Endometrium (tissue), 2 donors: ENCODE results near the gene OTULIN.

Source experiments
- FAIRE-seq: peaks from 2 replicates; lab custom pipeline; 2012; peaks lifted over from hg19 to GRCh38; lab: Jason Lieb, UNC
- donor health status: control.
- donor health status: control.

OTULIN gene

DNA sequence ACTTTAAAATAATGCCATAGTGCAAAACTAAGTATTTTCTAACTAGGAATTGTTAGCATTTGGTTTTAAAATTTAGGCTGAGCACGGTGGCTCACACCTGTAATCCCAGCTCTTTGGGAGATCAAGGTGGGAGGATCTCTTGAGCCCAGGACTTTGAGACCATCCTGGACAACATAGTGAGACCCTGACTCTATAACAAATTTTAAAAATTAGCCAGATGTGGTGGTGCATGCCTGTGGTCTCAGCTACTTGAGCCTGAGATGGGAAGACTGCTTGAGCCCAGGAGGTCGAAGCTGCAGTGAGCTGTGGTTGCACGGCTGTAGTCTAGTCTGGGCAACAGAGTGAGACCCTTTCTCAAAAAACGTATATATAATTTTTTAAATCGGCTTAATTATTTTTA lies 4.9 kb downstream of the OTULIN start:
- no peak for FAIRE-seq

DNA sequence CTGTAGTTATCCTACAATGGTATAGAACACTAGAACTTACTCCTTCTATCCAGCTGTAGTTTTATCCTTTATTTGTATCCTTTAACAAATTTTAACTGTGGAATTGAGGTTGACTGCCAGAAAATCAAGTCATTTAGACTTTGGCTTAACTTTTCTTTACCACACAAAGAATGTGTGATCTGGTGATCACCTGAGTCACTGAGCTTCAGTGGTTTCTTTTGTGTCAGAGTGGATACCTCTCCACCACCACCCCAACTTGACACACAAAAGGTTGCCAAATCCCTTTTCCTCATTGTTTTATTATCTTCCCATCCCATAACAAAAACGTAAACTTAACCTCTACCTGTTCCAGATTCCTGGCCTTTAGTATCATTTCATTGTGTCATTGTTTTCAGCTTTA lies 5.5 kb downstream of the OTULIN start:
- no peak for FAIRE-seq

DNA sequence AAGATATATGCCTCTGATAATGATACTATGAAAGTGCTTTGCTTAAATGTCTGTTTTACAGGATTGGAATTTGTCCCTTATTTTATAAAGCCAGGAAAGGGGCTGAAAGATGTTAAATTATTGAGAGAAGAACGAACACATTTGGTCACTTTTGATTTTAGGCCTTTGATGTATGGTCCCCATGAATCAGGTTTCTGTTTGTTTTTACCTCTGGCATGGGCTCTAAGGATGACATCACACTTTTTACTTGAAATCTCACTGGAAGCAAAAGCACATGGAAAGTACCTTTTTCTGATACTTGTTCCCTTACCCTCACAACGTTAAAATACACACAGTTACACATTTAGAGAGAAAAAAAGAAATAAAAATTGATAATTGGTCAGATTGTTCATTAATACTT lies 6.9 kb downstream of the OTULIN start:
- FAIRE-seq: no peak

DNA sequence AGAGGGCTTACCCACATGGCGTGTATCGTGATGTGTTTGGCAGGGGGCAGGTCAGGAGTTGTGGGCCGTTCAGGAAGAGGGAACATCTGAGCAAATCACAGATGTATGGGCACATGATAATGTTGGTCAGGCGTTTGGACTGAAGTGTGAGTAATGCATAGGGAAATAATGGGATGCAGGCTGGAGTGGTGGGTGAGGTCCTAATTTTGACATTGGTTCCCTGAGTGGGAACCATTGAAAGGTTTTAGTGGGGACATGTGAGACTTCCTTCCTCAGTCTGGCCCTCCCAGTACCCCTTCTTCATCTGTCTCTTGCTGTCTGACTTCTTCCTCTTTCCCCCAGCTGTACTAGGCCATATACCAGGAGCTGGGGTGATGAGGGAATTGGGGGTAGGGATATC lies 7.6 kb downstream of the OTULIN start:
- FAIRE-seq: no peak

DNA sequence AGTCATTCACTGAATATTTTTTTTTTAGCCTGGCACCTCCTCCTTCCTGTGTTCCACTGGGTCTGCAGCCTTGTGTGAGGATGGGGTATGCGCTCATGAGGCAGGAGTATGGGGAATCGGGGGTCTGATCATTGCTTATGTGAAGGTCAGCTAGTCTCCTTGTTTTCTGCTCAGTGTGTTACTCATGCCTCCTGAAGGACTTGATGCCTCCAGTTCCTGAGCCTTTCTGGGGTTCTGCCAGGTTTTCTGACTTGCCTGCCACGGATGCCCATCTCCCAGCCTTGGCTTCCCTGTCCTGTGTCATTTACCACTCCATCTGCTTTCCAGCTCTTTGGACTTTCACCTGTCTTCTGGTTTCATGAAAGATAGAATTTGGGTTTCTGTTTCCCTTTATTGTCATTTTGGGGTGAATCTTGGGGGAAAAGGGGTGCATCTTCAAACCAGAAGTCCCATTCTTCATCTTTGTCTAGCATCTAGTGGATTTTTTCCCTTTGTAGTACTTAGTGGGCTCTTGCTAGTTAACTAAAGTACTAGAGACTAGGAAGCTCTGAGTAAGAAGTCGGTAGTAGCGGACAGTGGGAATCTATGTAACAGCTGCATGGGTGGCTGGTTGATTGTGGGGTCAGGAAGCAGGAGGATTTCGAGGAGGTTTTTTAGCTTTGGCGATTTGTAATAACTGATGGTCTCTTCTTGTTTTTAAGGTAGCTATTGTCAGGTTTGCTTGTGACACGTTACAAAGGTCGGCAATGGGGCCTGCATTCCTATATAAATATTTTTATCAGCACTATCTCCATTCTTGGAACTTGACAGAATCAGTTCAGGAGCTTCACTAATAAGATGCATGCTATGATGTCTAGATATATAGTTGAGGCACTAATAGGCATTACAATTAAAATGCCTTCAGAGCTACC lies 8.2 kb downstream of the OTULIN start:
- no peak for FAIRE-seq

DNA sequence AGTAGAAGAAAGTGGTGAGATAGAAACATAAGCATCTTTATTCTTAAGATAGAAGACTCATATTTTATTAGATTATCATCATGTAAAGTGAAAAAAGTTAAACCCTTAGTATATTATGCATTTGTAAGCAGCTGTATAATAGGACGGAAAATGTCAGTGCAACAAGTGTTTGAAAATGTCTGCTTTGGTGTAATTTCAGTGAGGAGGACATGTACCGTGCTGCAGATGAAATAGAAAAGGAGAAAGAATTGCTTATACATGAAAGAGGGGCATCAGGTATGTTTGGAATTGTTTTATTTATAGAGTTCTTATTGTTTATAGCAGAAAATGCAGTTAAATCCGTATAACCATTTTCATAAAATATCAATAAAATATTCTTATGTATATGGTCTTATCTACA lies 8.9 kb downstream of the OTULIN start:
- no peak for FAIRE-seq

DNA sequence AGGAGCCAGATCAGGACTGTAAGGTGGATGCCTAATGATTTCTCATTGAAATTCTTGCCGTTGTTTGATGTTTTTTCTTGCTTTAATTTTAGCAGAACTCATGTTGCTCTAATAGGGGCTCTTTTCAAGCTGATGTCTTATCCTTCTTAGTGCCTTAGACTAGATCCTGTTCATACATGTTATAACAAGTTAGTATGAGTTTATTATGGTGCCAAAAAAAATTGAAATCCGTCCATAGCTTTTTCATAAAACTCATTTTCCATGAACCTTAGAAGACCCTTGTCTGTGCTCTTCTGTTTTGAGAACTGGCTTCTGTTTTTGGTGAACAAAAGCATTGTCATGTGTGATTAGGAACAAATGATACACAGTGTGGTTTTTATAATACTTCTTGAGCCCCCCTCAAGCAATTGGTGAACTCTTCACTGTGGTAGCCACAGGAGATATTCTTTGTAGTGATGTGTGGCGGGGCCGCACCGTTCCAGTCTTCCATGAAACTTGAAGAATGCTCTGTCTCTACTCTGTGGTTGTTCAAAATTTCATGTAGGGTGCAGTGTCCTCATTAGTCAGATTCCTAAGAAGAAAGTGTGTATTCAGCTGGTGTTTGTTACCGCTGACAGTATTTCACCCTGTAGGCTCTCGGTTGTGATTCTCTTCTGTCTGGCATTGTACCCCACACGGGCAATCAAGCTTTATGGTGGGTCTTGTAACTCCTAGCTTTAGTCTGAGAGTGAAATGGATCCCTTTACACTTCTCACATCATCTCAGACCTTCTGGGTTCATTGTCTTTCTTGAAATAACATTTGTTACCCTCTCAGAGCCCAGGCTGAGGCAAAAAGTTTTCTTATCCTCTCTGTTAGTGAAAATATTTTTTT lies 10.7 kb downstream of the OTULIN start:
- FAIRE-seq: no peak

DNA sequence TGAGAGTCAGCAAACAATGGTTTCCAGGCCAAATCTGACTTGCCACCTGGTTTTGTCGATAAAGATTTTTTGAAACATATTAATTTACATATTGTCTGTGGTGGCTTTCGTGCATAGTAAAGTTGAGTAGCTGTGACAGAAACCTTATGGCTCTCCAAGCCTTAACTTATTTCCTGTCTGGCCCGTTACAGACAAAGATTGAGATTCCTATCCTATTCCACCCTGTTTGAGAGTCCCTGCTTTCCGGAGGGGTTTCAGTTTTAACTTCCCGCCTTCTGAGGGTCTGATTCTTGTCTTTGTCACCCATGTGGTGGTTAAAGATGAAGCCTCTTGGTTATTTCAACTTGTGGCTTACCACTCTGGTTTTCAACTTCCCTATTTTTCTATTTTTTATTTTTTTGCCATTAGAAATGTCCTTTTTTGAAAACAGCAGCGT lies 11.4 kb downstream of the OTULIN start:
- FAIRE-seq: no peak

DNA sequence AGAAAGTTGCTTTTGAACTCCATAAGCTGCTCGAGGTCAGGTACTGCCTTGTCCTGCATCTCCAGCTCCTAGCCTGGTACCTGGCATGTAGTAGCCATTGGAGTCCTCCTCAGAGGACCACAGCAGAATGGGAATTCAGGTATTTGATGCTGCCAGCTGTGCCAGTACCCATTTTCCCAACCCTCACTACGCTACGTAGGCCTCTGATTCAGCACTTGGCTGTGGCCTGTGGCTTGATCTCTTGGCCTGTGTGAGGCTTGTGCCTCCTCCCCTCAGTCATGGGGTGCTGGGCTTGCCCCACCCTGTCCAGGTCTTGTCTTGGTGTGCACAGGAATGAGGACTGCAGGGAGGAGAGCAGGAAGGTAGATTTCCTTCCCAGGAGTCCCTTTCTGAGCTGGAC lies 11.8 kb downstream of the OTULIN start:
- FAIRE-seq: no peak

DNA sequence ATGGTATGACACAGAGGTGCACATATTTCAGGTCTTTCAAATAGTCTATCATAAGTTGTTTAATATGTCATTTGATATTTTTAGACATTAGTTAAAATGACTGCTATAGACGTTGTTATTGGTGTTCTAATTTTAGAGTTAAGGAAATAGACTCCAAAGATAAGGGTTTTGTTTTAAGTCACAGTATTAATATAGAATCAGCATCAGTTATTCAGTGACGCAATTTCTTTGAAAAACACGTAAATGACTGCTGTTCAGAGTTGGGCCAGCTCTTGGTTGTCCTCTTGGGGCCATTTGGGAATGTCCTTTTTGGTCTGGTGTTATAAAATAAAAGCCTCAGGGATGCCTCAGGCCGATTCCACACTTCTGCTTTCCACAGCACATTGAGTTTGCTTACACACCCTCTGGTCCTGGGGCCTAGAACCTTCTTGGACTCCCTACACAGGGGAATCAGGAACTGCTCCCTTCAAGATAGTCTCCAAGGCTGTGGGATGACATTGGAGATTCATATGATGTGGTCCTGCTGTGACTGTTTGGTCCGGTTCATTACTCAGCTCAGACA lies 14.3 kb downstream of the OTULIN start:
- no peak for FAIRE-seq

DNA sequence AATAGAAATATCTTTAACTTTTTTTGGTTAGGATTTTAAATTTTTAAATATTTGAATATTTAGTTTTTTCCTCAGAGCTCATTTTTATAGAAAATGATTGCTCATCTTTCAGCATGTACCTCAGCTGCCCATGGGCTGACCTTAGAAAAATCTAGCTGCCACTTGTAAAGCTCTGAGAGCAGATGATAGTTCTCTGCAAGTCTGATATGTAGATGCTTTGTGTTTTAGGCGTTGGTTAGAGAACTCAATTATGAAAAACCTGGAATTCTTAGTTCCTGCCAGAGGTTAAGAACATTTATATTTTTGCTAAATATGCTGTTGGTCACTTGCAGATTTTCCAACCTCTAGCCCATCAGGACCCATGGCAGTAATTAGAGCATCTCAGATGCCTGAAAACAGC lies 15.1 kb downstream of the OTULIN start:
- no peak for FAIRE-seq

DNA sequence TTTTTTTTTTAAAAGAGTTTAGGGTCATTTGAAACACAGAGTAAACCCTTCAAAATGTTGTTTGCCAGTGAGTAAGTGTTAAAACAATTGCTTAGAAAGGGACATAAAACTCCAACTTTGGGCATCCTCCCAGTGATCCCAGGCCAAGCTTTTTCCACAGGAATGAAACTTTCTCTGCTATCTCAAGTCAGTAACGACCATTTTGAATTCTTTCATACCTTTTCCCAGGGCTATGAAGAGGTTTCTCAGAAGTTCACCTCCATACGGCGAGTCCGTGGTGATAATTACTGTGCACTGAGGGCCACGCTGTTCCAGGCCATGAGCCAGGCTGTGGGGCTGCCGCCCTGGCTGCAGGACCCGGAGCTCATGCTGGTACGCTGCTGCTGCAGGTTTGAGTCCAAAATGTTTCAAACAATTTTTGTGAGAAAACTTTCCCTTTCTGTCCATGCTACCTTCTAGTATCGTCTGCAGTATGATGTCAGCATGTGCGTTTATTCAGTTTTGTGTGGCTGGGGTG lies 16.8 kb downstream of the OTULIN start:
- FAIRE-seq: no peak

DNA sequence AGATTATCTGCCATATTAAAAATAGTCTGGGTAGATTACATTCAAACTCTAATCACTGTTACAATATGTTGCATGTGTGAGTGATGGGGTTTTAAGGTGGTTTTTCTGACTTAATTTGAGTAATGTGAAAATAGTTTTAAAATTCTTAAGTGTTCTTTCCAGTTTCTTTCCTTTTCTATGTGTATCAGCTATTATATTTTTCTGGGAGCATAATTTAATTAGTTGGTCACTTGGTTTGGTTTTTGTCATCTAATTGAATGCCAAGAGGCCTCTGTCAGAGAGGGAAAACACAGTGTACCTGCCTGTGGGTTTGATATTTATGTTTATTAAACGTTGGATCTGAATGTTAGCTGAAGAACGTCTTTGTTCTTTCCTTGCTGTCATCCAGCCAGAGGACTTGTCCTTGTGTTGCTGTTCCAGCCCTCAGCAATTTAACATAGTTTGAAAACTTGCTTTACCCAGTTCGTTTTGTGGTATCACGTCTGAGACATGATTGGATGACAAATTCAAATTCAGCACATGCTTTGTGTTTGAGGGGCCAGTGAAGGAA lies 19.5 kb downstream of the OTULIN start:
- FAIRE-seq: no peak

DNA sequence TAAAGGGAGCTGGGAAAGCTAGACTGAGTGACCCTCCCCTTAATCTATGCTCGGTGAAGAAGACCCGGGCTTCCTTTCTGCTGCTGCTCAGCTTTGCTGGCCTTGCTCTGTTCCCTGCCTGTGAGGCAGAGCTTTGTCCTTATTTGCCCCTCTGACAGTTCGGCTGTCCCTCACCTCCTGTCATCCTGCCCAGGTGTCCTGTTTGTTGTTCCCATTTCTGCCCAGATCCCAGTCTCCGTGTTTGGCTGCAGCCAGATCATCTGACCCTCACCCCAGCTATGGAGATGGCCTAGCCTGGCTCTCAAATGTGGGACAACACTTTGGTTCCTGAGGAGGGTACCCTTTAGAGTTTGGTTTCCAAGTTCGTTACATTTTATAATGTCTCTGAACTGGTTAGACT lies 20.2 kb downstream of the OTULIN start:
- FAIRE-seq: no peak

DNA sequence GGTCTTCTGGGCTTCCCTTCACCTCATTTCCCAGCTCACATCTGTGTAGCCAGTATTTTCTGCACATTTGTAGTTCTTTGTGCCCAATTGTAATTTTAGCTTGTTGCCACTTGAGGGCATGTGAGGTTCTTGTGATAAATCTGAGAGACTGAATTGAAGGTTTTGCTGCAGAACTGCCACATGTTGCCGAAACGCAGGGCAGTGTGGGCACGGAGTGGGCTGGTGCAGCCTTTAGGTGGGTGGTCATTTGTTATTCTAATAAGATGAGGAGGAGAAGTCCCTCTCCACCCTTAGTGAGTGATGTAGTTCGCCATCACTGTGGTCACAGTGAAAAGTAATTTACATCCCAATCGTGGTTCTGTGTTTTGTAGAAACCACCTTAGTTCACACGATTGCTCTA lies 21.2 kb downstream of the OTULIN start:
- no peak for FAIRE-seq

DNA sequence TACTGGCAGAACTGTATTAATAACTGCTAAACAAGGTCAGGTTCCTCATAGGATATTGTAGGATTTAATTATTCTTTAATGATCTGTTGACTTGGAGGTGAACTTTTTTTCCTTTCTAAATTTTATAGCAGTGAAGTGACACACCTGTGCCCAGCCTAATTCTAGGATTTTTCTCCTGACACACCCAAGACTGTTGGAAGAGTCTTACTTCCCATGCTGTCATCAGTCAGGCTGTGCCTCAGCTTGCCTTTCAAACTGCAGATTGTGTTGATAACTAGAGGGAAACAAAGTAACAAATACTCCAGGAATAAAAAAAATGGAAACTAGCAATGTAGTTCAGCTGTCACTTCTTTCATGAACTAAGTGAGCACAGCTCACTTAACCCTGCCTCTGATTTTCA lies 22.0 kb downstream of the OTULIN start:
- FAIRE-seq: no peak

DNA sequence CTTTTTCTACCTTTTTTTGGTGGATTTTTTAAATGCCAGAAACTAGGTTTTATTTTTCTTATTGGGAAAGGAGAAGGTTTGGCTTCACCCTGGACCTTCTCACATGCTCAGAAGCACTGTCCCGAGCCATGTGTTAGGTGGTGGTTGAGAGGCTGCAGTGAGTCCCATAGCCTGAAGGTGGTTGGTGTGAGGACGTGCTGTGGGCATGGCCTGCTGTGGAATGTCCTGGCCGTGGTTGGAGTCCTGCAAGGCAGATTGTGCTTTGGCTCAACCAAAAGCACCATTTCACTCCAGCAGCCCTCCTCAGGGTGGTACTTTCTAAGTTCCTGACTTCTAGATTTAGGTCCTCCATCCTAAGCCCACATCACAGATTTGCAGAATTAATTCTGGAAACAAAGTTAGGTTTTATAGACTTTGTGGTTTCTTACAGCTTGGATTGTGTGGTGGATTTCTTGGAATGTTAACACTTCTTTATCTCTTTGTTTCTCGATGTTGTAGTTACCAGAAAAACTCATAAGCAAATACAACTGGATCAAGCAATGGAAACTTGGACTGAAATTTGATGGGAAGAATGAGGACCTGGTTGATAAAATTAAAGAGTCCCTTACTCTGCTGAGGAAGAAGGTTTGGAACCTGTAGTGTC lies 22.6 kb downstream of the OTULIN start:
- FAIRE-seq: no peak

DNA sequence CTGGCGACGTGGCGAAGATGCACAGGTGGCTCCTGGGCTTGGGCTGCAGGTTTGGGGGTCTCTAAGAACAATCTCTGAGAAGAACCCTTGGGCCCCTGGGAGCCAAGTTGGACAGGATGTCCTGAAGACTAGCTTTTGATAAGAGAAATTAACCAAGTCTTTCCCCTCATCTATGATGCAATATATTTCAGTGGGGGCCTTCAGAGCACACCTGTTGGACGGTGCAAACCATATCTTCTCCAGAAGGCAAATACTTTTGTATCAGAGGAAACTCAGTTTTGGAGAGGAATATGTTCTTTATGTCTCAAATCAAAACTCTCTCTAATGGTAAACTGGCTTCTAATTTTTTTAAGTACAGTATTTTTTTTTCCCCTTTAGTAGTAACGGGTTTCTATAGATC lies 28.6 kb downstream of the OTULIN start:
- no peak for FAIRE-seq

DNA sequence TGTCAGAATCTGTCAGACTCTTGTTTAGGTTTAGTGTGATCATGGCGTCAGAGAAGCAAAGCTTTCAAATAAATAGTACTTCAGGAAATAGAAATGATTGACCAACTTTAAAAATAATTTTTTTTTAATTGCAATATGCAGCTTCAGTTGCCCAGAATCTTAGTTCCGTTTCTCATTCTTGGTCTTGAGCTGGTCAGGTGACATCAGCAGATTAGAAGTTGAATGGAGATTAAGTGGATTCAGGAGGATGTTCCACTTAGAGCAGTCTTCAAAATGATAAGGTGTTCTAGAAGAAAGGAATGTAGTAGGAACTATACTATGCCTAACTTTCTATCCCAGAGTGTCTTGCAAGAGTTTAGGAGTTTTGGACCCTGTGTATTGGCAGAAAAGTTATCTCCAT lies 30.6 kb downstream of the OTULIN start:
- no peak for FAIRE-seq

DNA sequence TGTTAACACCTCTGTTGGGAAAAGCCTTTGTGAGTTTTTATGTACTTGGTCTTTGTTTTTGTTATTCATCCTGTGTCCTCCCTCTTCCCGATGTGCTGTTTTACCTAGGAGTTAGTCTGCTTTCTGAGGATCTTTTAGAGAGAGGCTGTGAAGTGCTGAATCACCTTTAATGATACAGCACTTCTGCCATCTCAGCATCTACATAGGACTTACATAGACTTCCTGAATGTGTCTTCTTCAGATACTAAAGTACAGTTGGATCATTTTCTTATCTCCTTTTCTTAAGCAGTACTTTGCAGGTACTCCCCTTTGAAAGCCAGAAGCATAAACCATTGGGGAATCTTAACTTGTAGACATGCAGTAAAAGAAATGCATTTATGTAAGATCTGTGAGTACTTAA lies 31.5 kb downstream of the OTULIN start:
- FAIRE-seq: no peak

DNA sequence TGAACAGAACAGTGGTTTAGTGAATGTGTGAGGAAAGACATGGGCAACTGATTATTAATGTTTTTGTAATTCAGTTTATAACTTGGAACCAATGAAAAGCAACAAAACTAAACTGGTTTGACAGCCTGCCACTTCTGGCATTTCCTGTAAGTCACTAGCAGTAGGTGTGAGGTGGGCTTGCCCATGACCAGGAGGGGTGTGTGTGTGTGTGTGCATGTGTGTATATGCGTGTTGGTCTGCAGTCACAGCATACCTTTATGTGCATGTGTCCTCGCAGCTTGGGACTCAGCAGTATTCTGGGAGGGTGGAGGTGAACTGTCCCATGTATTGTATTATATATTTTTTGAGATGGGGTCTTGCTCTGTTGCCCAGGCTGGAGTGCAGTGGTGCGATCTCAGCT lies 32.3 kb downstream of the OTULIN start:
- FAIRE-seq: no peak

DNA sequence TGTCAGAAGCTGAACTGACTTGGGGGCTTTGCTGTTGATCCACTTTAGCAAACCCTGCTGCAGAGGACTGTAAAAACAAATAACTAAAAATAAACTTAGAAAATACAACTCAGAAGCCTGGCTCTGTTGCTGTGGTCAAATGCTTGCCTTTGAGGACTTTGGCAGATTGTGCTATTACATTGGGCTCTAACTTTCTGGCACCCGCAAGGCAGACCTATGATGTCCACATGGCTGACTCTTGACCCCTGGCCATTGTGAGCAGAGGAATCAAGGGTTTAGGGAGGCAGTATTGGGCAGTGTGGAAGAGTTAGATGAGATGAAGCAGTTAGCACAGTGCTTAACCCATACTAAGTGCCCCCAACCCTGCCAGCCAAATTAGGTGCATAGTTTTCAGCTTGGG lies 34.0 kb downstream of the OTULIN start:
- FAIRE-seq: no peak
